Chondrocyte (in vitro differentiated cells): ENCODE measurements around the gene LKAAEAR1. TPM values are rescaled to one million over a fixed set of nuclear protein-coding genes. Genes with fewer than 3 reads are reported as not detected.
A peak's percentile ranks its signal among the peaks of the same experiment; 100 is the strongest.

Experiments
- DNase-seq: peaks from one replicate; pipeline ENCODE4 v3.0.0; 2021; ENCODE audit warnings: mixed read lengths, low spot score
- H3K27ac Mint-ChIP-seq: one replicate; pipeline ENCODE4 v1.8.0; 2021; ENCODE audit warnings: mild to moderate bottlenecking, moderate library complexity, mixed read lengths; ENCODE audit not compliant: unreplicated experiment
- H3K27me3 Mint-ChIP-seq: 2 replicates; pipeline ENCODE4 v1.8.0; 2021; ENCODE audit warnings: low read depth, mixed read lengths
- H3K36me3 Mint-ChIP-seq: 2 replicates; pipeline ENCODE4 v1.8.0; 2021; ENCODE audit warnings: low read depth, mixed read lengths
- H3K4me1 Mint-ChIP-seq: 2 replicates; pipeline ENCODE4 v1.8.0; 2021; ENCODE audit warnings: low read depth, mild to moderate bottlenecking, mixed read lengths
- H3K4me3 Mint-ChIP-seq: one replicate; pipeline ENCODE4 v1.8.0; 2021; ENCODE audit warnings: mild to moderate bottlenecking, moderate library complexity, mixed read lengths; ENCODE audit not compliant: unreplicated experiment
- H3K9me3 Mint-ChIP-seq: 2 replicates; pipeline ENCODE4 v1.8.0; 2021; ENCODE audit warnings: low read depth, mixed read lengths
- total RNA-seq: library from RNA; stranded (reverse); gene quantifications from 3 replicates; pipeline ENCODE4 v1.2.1, GENCODE V29; 2021
- TF ChIP-seq, protein P1 (sequence below): fragments of 200-600 bp; sonication (generic); IDR thresholded peaks from 2 replicates; pipeline ENCODE4 v1.5.0; 2021; ENCODE audit warnings: antibody characterized with exemption, mild to moderate bottlenecking, moderate library complexity

The LKAAEAR1 gene
- total RNA-seq, 1 donor from 2014 or later, result 0.55 TPM

DNA sequence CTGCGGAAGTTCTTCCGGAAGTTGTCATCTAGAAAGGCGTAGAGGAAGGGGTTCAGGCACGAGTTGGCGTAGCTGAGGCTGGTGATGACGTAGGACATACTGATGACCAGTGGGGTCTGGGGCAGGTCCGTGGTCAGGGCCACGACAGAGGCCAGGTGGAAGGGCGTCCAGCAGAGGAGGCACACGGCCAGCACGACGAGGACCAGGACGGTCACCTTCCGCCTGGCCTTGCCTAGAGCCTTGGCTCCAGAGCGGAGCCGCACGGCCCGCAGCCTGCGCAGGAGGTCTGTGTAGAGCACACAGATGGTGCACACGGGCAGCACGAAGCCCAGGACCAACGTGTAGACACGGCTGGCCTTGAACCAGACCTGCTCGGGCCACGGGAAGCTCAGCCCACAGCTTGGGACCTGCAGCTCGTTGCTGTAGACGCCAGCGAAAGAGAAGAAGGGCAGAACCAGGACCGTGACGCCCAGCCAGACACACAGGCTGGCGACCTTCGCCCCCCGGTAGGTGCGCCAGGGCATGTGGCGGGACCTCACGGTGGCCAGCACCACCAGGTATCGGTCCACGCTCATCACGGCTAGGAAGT, 21.7 kb upstream of the LKAAEAR1 start:
- no peak for DNase-seq
- Mint-ChIP-seq H3K36me3 (no peaks in the 10 kb centered on the region), H3K9me3 (no peaks in the 10 kb centered on the region), H3K27ac (no peak overlapping the region), H3K4me3 (no peak overlapping the region), H3K4me1 (peaks cover 3% of the 10 kb centered on the region), H3K27me3 (peaks cover 29% of the 10 kb centered on the region)
- TF ChIP-seq, protein P1, sequence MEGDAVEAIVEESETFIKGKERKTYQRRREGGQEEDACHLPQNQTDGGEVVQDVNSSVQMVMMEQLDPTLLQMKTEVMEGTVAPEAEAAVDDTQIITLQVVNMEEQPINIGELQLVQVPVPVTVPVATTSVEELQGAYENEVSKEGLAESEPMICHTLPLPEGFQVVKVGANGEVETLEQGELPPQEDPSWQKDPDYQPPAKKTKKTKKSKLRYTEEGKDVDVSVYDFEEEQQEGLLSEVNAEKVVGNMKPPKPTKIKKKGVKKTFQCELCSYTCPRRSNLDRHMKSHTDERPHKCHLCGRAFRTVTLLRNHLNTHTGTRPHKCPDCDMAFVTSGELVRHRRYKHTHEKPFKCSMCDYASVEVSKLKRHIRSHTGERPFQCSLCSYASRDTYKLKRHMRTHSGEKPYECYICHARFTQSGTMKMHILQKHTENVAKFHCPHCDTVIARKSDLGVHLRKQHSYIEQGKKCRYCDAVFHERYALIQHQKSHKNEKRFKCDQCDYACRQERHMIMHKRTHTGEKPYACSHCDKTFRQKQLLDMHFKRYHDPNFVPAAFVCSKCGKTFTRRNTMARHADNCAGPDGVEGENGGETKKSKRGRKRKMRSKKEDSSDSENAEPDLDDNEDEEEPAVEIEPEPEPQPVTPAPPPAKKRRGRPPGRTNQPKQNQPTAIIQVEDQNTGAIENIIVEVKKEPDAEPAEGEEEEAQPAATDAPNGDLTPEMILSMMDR, result no peak

DNA sequence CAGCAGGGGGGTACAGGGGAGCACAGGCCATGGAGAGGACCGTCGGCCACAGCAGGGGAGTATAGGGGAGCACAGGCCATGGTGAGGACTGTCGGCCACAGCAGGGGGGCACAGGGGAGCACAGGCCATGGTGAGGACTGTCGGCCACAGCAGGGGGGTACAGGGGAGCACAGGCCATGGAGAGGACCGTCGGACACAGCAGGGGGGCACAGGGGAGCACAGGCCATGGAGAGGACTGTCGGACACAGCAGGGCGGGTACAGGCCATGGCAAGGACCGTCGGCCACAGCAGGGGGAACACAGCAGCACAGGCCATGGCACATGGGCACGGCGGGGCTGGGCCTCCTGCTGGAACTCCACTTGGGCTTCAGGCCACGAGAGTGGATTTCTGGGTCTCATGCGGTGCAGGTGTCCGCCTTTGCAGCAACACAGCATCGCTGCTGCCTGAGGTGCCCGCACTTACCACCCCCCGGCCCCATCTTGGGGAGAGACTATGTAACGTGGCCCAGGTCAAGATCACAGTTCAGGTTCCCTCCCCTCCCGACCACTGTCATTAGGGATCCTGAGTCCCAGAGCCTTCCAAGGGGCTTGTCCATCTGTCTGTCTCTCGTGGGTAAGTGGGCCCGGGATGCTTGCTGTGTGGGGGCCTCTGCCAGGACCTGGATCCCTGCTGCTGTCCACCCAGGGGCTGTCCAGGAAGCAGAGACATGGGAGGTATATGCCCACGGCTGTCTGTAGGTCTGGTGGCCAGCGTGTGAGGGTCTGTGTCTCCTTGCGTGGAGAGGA, 20.7 kb upstream of the LKAAEAR1 start:
- Mint-ChIP-seq H3K27me3 (peaks cover 32% of the 10 kb centered on the region), H3K4me3 (no peak overlapping the region), H3K27ac (no peak overlapping the region), H3K36me3 (no peaks in the 10 kb centered on the region), H3K9me3 (no peaks in the 10 kb centered on the region), H3K4me1 (peaks cover 3% of the 10 kb centered on the region)
- peak; percentile 84 for DNase-seq
- TF ChIP-seq, protein P1, result no peak

DNA sequence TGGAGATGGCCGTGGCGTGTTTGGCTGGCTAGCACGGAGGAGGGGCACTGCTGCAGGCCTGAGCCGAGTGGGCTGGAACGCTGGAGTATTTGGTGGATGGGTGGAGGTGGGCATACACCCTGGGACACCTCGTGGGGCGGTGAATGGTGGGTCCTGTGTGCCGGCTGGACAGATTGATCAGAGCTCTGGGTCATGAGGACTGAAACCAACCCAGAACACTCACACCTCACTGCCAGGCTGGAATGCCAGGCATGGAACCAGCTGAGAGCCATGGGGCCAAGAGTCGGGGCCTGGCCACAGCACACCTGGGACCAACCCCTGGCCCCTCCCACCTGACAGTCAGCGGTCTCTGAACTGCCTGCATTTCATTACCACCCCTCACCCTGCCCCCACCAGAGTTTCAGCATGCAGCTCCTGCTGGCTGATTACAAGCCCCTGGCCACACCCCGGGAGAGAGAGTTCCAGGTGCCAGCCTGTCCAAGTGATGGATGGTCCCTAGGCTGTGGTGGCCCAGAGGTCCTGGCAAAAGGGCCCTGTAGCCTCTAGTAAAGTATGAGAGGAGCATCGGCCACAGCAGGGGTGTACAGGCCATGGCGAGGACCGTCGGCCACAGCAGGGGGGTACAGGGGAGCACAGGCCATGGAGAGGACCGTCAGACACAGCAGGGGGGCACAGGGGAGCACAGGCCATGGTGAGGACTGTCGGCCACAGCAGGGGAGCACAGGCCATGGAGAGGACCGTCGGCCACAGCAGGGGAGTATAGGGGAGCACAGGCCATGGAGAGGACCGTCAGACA, 19.9 kb upstream of the LKAAEAR1 start:
- DNase-seq, result peak; percentile 71
- H3K4me1 Mint-ChIP-seq, result peaks cover 3% of the 10 kb centered on the region
- no peaks in the 10 kb centered on the region for H3K36me3 Mint-ChIP-seq
- H3K27me3 Mint-ChIP-seq, result peaks cover 32% of the 10 kb centered on the region
- H3K9me3 Mint-ChIP-seq, result no peaks in the 10 kb centered on the region
- TF ChIP-seq, protein P1, result no peak
- no peak overlapping the region for H3K4me3 Mint-ChIP-seq
- no peak overlapping the region for H3K27ac Mint-ChIP-seq

GRCh38 chr20:64102647-64103354, 18.6 kb upstream of the LKAAEAR1 start:
- H3K9me3 Mint-ChIP-seq, result no peaks in the 10 kb centered on the region
- peak; percentile 86 for DNase-seq
- peaks cover 24% of the 10 kb centered on the region for H3K27me3 Mint-ChIP-seq
- no peaks in the 10 kb centered on the region for H3K36me3 Mint-ChIP-seq
- TF ChIP-seq, protein P1, result no peak
- H3K4me1 Mint-ChIP-seq, result peaks cover 3% of the 10 kb centered on the region
- H3K27ac Mint-ChIP-seq, result no peak overlapping the region
- peak overlapping the region; percentile 66 for H3K4me3 Mint-ChIP-seq
